NCI-H1417 (cell line): ENCODE measurements around the gene RS1.
A peak's percentile ranks its signal among the peaks of the same experiment; 100 is the strongest.

Experiments
- DNase-seq, 3 experiments: peaks; one replicate each; lab custom pipeline; 2025; lab: John Stamatoyannopoulos, UW

Gene RS1

DNA sequence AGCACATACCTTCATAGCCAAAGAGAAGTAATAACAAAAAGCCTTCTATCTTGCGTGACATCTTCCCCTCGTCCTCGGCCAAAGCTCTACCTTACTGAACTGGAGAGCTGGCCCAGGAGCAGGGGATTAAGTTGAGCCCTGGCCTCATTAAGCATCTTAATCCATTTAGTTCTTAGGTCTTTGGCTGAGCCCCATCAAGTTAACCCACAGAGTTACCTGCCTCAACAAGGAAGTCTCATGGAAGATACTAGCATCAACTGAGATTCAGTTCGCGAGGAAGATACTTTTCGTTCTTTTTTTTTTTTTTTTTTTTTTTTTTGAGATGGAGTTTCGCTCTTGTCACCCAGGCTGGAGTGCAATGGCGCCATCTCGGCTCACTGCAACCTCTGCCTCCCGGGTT, at the start of gene RS1:
RS1 (minus strand) TSS at position 101 of the 400 bp plus-strand sequence; CDS start at position 61, 40 bp downstream.
- DNase-seq = no peak

DNA sequence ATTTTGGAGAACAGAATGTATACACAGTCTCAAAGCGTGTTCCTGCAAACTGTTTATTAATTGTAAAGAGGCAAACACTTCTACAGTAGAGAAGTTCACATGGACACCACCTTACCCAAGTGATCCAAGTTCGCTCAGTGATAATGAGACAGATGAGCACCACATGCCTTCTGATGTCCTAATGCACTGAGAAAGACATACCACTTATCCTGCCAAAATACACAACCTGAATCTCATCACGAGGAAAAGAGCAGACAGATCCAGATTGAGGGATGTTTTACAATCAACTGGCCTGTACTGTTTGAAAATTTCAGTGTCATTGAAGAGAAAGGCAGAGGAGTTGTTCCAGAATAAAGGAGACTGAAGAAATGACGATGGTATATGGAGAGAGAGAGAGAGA, 47.9 kb upstream of the RS1 start:
- no peak for DNase-seq

DNA sequence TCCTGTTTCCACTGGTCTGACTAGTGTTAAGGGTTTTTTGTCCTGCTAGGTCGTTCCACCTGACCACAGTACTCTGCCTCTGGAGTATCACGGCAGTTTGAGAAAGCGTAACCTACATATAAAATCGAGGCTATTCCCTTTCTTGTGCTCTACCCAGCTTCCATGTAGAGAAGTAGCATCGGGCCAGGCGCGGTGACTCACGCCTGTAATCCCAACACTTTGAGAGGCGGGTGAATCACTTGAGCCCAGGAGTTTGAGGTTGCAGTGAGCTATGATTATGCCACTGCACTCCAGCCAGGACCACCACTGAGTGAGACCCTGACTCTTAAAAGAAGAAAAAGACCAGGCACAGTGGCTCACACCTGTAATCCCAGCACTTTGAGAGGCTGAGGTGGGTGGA, 43.0 kb upstream of the RS1 start:
- DNase-seq = no peak

- DNase-seq = no peak
Observed at GRCh38 chrX:18709833-18710232, 37.9 kb upstream of the RS1 start.

DNA sequence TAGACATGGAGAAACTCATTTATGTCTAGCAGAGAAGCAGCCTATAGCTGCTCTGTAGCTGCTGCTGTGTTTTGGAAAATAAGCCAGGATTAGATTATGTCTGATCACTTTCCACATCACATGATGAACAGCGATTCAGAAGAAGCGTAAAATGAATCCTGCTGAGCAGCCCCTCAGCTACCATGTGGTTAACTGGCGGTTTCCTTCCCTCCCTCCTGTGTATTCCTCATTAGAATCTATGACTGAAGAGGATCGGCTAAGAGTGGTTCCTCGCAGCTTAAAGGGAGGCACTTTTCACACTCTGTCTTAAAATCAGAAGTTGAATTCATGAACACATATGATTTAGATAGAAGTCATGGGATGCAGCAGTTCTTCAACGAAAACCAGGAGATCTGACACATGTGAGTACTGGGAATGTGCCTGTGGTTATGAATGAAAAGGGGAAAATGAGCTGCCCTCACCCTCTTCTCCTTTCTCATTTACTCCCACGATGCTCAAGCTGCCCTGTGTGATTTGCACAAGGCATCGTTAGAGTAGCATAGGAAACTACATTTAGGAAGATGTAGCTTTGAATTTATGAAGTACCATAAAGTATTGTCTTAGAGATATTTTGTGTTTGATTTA, 35.6 kb upstream of the RS1 start, which contains the start of gene PPEF1:
PPEF1 (plus strand) TSS at position 220 of the 624 bp plus-strand sequence; CDS start at position 356, 136 bp downstream.
- peak in 2 of 3 experiments; percentile 18 to 58 for DNase-seq

DNA sequence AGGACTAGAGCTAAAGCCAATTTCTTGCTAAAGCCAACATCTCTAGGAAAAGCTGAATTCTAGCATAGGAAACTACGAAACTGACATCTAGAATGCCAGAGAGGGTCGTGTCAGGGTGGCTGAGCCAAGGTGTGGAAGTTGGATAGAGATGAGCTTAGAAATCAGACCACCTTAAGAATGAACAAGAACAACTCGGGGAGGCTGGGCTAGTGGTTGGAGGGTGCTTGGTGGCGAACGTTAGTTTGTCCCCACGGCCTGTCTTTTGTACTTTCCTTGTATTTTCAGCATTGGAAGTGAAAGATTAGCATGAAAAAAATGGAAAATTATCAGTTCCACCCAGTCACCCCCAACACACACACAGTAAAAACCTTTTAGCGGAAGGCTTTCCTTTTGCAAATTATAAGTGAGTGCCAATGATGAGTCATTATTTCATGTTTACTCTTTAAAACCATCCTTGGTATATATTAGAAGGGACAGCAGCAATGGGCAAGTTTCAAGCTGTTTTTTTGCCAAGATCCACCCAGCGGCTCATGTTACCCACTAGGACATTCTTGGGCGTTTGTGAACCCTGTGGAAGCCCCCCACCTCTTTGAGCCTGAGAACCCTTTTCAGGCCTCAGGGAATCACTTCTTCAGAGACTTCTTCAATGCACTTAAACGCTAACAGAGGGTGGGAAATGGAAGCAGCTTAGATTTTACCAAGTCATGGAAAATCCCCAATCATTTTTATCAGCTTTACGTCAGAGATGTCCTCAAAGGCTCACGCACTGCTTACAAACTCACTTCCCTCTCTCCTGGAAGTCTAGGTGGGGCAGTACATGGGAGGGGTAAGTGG, 30.7 kb upstream of the RS1 start:
- DNase-seq = no peak

GRCh38 chrX:18701621-18702361, 29.9 kb upstream of the RS1 start:
- DNase-seq = no peak

GRCh38 chrX:18698737-18699650, 27.1 kb upstream of the RS1 start:
- peak in 2 of 3 experiments; percentile 17 to 73 for DNase-seq

DNA sequence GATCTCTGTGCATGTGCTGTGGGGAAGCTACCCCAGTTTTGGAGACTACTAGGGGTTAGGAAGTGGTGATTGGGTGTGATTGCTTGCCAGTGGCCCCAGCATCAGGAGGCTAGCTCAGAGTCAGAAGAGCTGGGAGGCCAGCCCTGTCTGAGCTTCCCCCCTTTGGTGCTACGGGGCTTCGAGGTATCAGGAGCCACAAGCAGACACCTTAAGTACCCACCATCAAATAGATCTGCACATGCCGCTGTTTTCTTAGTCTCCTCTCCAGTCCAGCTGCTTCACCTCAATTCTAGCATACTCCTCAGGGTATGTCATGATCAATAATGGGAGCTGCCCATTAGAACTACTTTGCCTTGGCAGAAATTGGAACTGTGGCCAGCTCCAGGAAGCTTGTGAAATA, 24.7 kb upstream of the RS1 start:
- no peak for DNase-seq

- no peak for DNase-seq
Observed at GRCh38 chrX:18692541-18692940, 20.6 kb upstream of the RS1 start.

GRCh38 chrX:18691431-18691830, 19.5 kb upstream of the RS1 start:
- no peak for DNase-seq

- DNase-seq = no peak
Observed at GRCh38 chrX:18687856-18688495, 16.1 kb upstream of the RS1 start.

- DNase-seq = no peak
Observed at GRCh38 chrX:18682979-18683387, 11.1 kb upstream of the RS1 start.

DNA sequence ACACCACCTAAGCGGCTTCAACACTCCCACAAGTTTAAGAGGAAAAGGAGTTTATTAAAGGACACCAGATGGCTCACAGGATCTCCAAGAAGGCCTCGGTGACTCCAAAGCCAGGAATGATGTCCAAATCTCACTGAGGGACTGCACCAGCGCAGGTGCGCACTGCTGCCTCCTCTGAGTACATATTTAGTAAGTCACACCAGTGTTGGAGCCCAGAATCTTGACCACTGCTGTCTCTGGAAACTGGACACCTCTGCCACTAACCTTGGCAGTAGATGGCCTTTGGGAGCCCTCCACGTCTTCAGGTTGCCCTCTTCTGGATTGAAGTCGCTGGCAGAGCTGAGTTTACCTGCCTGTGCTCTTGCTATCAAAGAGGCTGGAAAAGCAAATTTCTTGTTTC, 10.1 kb upstream of the RS1 start:
- DNase-seq = no peak

DNA sequence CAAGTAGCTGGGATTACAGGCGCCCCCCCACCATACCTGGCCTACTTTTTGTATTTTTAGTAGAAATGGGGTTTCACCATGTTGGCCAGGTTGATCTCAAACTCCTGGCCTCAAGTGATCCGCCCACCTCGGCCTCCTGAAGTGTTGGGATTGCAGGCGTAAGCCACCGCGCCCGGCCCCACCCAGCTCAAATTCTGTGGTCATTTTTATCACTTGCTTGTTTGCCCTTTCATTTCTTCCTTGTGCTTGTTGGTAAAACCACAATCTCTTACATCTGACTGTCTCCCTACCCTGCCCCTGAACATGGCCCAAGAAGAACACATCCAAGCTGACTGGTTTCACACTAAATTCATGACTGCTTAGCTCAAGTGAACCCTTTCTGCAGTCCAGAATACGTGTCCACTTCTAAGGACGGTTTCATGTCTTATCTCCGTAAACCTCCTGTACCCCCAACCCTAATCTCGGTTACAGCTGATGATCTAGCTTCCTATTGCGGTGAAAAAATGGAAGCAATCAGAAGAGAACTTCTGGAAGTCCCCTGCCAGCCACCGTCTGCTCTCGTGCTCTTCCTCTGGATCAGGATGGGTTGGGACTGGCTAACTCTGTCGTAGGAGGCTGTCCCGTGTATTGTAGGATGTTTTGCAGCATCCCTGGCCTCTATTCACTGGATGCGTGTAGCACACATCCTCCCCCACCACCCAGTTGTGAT, 5.4 kb upstream of the RS1 start:
- DNase-seq = no peak

- DNase-seq = no peak
Observed at GRCh38 chrX:18676470-18676869, 4.6 kb upstream of the RS1 start.

GRCh38 chrX:18676050-18676449, 4.1 kb upstream of the RS1 start:
- no peak for DNase-seq

- DNase-seq = peak; percentile 80 to 96 (median 88)
Observed at GRCh38 chrX:18674788-18675735, 3.2 kb upstream of the RS1 start.

DNA sequence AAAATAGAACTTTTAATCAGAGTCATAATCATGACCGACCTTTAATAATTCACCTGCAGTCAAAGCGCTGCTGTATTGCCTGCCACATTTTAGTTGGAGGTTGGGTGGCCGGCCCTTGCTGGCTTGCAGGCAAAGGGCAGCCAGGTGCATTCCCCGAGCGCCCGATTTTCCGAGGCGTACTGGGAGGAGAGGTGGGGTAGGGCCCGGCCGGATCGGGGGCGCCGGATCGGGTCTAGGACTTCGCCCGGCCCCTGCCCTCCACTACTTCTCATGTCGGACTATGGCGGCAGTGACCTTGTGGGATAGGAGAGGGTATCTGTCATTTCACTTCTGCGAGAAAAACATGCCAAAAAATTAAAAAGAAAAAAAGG, 2.5 kb upstream of the RS1 start:
- no peak for DNase-seq
